ENCODE data around the gene NDUFS6.

Gene NDUFS6

DNA sequence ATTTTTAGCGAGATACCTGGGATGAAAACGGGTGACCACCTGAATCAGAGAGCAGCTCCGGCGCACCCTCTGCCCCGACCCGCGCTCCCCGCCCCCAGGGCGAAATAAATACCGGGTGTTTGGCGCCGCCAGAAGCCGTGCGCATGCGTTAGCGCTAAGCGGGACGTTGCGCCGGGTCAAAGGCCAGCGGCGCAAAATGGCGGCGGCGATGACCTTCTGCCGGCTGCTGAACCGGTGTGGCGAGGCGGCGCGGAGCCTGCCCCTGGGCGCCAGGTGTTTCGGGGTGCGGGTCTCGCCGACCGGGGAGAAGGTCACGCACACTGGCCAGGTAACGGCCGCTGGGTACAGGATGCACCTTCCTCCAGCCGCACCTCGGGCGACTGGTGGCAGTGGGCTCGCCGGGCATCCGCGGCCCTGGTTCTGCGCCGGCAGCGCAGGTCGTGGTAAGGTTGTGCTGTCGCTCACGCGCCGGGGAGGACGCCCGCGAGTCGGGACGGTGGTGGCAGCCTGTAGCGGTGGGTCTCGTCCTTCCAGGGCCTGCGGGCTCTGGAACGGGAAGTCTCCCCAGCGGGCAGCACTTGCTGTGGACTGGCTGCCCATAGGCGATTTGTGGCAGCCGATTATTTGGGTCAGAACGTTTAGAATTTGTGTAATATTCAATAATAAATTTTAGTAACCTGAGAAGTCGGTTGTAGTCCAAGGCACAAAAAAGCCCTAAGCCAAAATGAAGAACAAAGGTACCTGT is at the start of gene NDUFS6:
Gene NDUFS6, plus strand, starts transcription at position 186 of the 745 bp plus-strand sequence. Its CDS starts 11 bp downstream, at position 197.
- peak; percentile 75 for DNase-seq

DNA sequence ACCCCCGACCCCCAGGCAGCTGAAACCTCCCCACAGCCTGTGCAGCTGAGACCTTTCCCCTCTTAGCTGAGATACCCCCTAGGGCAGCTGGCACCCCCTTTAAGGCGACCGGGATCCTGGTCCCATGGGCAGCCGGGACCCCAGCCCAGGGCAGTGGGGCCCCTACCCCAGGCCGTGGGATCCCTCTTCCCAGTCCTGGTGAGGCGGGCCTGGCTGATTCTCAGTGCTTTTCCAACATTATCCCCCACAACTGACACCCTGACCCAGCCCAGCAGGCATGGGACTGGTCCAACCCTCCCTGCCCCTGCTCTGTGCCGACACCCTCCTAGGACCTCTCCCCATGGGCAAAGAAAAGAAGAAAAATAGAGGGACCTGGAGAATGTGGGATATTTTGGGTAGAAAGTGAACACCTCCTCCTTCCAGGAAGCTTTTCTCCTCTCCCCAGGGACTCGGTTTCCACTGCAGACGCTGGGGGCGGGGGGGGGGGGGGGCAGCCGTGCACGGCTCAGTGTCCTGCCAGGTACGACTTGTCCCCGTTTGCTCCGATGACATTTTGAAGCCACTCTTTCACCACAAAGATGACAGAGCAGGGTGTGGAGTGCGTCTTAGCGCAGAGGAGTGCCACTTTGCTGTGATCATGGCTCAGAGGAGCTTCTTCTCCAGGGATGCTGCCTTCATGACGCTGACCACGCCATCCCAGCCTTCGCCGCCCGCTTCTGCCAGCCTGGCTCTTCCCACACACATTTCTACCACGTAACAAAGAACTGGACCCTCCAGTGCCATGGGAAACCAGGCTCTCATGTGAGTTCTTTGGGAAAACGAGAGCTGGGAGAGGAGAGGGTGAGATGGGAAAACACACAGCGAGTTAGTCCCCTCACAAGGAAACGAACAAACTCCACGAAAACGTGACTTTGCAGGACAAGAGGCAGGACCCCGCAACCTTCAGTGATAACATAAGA is 49.1 kb upstream of the NDUFS6 start:
- no peak for DNase-seq

DNA sequence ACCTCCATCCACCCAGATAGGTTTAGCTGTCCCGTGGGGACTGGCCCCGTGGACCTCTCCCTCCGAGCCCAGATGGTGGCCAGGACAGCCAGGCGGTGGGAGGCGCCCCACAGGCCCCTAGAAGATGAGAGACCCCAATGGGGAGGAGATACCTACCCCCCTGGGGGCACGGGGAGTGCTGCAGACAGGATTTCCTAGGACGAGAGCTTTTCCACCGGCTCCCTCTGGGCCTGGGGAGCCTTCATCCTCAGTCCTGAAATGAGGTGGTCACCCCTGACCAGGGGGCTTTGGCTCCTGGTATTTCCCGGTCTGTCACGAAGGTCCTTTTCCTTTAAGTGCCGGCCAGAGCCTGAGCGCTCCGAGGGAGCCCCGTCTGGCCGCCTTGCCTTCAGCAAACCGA is 48.3 kb upstream of the NDUFS6 start:
- DNase-seq, result no peak

DNA sequence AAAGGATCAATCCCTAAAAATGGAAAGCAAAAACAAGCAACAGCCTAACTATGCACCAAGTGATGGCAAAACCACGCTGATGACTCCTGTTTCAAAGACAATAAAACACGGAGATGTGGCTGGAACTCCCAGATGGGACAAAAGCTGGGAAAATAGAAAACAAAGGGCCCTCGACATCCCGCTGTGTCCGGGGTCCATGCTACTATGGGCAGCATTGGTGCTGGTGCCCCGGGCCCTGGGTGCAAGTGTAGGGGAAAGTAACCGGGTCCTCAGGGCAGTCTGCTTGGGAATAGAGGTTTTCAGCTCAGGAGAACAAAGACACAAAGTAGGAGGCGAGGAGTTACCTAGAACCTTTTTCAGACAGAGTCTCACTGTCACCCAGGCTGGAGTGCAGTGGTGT is 47.7 kb upstream of the NDUFS6 start:
- no peak for DNase-seq

DNA sequence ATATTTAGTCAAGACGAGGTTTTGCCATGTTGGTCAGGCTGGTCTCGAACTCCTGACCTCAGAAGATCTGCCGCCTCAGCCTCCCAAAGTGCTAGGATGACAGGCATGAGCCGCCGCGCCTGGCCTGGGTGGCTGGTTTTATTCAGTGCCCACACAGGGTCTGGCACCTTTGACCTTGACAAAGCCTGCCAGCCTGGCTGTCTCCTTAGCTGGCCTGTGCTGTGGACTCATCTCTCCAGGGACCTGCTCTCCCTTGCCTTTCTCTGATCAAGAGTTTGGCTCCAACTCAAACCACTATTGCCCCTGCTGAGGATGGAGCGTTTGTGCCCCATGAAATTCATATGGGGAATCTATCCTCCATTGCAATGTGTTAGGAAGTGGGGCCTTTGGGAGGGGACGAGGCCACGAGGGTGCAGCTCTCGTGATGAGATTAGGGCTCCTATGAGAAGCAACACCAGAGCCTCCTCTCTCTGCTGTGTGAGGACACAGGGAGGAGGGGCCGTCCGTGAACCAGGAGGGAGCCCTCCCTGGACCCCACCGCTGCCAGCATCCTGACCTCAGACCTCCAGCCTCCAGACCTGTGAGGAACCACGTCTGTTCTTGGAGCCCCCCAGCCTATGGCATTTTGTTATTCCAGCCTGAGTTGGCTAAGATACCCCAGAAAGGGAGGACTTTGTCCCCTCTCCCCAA is 46.5 kb upstream of the NDUFS6 start:
- no peak for DNase-seq

- no peak for DNase-seq
Measured at GRCh38 chr5:1755321-1755949, 45.8 kb upstream of the NDUFS6 start.

DNA sequence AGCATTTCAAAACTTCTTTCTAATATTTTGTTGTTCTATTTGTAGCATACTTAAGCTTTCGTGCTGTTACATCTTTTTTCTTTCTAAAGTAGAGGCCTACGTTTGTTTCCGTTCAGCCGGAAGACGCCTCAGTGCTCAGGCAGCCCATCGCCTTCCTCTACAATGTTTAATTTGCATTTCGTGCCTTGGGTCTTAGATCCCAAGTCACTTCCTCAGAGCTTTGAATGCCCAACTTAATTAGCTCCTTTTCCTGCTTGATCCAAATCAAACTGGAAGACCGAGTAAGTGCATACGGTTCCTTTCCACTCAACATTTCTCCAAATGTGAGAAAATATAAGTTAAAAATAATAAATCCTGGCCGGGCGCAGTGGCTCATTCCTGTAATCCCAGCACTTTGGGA is 44.7 kb upstream of the NDUFS6 start:
- DNase-seq, result no peak

DNA sequence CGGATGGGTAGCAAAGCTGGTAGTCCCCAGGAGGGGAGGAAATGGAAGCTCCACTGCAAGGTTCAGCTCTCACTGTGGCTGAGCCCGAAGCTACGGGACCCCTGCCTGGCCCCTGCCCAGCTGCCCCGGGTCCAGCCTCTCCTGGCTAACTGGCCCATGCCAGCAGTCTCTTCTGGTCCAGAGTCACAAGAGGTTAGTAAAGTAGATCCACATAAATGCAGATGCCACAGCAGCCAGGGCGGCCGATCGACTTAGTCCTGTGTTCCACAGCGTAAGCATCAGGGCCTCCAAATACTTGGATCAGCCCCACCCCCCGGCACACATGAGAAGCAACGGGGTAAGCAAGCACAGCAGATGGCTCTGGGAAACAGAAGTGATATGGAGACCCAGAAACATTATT is 43.7 kb upstream of the NDUFS6 start:
- DNase-seq, result no peak

- DNase-seq, result no peak
Measured at GRCh38 chr5:1758574-1758973, 42.6 kb upstream of the NDUFS6 start.

DNA sequence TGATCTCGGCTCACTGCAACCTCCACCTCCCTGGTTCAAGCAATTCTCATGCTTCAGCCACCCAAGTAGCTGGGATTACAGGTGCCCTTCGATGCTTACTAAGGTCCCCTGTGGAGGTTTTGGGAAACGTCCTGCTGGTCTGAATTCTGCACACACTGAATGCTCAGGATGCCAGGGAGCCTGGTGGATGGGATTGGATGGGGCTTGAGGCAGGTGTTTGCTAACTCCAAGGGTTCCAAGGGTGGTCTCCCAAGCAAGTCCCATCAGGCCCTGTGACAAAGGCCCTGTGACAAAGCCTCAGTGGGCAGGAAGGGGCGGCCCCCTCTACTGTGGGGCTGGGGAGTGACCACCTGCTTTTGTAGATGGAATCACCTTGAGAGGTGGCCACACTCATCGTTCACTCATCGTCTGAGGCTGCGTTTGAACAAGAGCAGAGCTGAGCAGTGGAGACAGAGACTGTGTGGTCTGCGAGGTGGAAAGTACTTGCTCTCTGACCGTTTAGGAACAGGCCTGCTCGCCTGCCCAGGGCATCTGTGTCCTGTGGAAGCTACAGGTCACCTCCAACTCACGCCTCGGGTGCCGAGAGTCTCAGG is 41.7 kb upstream of the NDUFS6 start:
- DNase-seq, result no peak

- no peak for DNase-seq
Measured at GRCh38 chr5:1760231-1760630, 41.0 kb upstream of the NDUFS6 start.

GRCh38 chr5:1760656-1761452 is 40.4 kb upstream of the NDUFS6 start:
- no peak for DNase-seq

DNA sequence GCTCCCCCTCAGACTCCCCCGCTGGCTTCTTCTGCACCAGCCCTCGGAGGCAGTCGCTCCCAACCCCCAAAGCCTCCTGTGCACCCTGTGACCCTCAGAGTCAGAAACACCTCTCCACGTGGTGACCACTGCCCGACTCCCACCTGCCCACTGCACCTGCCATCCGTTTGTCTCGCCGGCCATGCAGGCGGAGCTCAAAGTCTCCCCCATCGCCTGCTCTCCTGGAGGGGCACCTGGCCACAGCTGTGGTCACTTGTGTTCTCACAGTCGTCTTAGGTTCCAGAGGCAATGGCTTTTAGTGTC is 39.8 kb upstream of the NDUFS6 start:
- DNase-seq, result no peak

DNA sequence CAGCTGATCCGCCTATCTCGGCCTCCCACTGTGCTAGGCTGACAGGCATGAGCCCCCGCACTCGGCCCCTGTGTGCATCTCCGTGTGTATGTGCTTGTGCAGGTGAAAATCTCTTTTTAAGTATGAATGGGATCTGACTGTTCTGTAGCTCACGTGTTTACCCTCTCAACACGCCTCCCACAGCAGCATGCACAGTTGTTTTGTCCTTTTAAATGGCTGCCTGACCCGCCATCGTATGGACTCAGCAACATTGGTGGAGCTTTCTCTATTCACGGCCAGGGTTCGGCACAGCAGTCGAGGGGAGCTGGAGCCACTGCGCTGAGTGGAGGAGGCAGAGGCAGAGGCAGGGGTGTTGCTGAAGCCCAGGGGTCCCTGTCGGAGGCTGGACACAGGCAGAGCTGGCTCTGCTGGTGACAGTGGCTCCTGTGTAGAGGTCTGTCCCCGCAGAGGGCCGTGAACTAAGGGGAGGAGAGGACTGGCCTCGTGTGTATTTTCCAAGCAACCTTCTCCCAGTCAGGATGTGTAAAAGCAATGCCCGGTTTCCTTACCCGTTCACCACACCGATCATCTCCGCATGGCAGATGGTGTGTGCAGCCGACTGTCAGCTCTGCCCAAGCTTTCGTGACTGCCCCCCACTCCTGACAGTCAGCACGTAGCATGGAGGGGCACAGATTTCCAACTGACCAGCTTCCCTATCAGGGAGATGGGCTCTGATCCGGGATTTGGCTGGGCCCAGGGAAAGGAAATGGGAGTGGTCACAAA is 38.9 kb upstream of the NDUFS6 start:
- no peak for DNase-seq

GRCh38 chr5:1762883-1763547 is 38.2 kb upstream of the NDUFS6 start:
- no peak for DNase-seq

GRCh38 chr5:1763548-1763911 is 37.7 kb upstream of the NDUFS6 start:
- DNase-seq, result no peak

- no peak for DNase-seq
Measured at GRCh38 chr5:1763960-1764605, 37.1 kb upstream of the NDUFS6 start.

DNA sequence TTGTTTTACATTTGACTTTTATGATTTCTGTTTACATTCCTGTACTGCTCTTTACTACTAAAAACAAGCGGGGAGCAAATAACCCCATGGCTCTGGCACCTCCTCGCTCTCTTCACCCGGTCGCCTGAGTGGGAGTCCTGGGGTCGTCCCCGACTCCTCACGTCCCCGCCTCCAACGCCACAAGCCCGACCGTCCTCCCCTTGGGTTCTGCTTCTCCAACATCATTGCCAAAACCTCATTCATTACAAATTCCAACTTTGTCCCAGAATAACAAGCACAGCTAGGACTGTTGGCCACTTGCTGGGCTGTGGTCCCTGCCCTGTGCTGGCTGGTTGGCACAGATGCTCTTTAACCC is 36.6 kb upstream of the NDUFS6 start:
- DNase-seq, result no peak

DNA sequence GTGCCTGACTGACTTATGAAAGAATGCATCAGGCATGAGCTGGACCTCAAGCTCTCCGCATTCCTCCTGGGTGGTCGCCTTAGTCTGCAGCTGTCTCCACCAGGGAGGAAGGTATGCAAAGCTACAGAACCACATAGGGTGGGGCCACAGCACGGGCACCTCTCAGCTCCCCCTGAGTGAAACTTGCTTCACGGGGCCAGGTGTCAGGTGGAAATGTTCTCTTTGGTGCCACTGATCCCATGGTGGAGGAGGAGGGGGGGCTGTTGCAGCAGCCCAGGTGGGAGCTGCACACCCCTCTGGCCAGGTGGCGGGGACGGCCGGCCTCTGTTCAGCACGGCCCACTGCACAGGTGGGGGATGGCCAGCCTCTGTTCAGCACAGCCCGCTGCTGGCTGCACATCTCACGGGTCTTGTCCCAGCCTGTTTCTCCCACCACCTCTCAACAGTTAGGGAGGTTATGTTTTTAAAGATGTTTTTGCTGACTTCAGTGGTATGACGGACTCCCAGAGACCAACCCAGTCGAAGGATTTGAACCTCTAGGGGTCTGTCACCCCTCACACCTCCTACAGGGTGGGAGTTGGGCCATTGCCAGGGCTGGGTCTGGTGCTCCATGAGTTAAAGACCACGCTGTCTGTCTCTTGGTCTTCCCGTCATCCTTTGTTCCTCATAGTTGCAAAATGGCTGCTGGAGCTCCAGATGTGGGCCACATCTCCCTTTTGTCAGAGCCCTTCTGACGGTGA is 35.9 kb upstream of the NDUFS6 start:
- no peak for DNase-seq

DNA sequence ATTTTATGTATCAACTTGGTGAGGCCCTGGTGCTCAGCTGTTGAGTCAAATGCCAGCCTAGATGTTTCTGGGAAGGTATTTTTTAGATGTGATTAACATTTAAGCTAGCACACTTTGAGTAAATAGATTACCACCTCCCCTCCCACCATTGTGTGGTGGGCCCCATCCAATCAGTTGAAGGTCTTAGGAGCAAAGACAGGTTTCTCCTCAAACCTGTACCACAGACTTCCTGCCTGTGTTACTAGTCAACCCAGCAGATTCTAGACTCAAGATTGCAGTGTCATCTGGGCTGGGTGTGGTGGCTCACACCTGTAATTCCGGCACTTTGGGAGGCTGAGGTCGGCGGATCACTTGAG is 35.3 kb upstream of the NDUFS6 start:
- DNase-seq, result no peak
